Gastroesophageal sphincter (tissue), 4 donors: ENCODE measurements around the gene THSD4. TPM values are rescaled to one million over a fixed set of nuclear protein-coding genes. Genes with fewer than 3 reads are reported as not detected.

Source experiments
- ATAC-seq: fragments of 150-250 bp; one replicate; pipeline ENCODE4 v1.9.1; 2016; ENCODE audit warnings: mild to moderate bottlenecking, moderate library complexity
- H3K27ac ChIP-seq, 4 donors: fragments of 200-600 bp; sonication (generic) in 3 of 4; 1 replicate in 3 of 4; 2 replicates in 1 of 4; pipeline ENCODE4 v1.5.1; 2016 to 2019
- H3K27me3 ChIP-seq: fragments of 200-600 bp; sonication (generic); one replicate; pipeline ENCODE4 v1.5.1; 2019
- H3K36me3 ChIP-seq, 2 donors: fragments of 200-600 bp; sonication (generic); one replicate each; pipeline ENCODE4 v1.5.1; 2019; ENCODE audit warnings: control low read depth in 1 of 2
- H3K4me1 ChIP-seq, 3 donors: fragments of 200-600 bp; sonication (generic); 1 replicate in 2 of 3; 2 replicates in 1 of 3; pipeline ENCODE4 v1.5.1; 2016 to 2019; ENCODE audit warnings: control low read depth in 2 of 3
- H3K4me3 ChIP-seq, 2 donors: fragments of 200-600 bp; sonication (generic); one replicate each; pipeline ENCODE4 v1.5.1; 2019; ENCODE audit warnings: mild to moderate bottlenecking in 1 of 2, moderate library complexity in 1 of 2
- H3K9me3 ChIP-seq, 3 donors: fragments of 200-600 bp; sonication (generic); one replicate each; pipeline ENCODE4 v1.5.1; 2017 to 2019; ENCODE audit warnings: control low read depth in 2 of 3
- EP300 ChIP-seq: sonication (generic); formaldehyde crosslinking; IDR thresholded peaks from one replicate; pipeline ENCODE4 v1.6.1; 2017; ENCODE audit warnings: antibody characterized with exemption, mild to moderate bottlenecking
- POLR2A ChIP-seq, 2 donors: fragments of 450-650 bp; IDR thresholded peaks; one replicate each; pipeline ENCODE4 v1.6.1; 2017; ENCODE audit warnings: antibody characterized with exemption in 2 of 2, mild to moderate bottlenecking in 2 of 2, moderate library complexity in 1 of 2
- POLR2AphosphoS5 ChIP-seq: sonication (generic); formaldehyde crosslinking; IDR thresholded peaks from one replicate; pipeline ENCODE4 v1.6.1; 2017; ENCODE audit warnings: antibody characterized with exemption
- WGBS, 2 donors: methylation state at CpG; one replicate each; pipeline ENCODE4 v1.1.5; 2018; ENCODE audit warnings: low coverage in 1 of 2; 5-methylcytosine and 5-hydroxymethylcytosine counted together
- total RNA-seq, 4 donors: library from RNA; depleted of rRNA; stranded (reverse); fragments of >200 nt; gene quantifications; one replicate each; pipeline ENCODE4 v1.1.0, GENCODE V29; 2016
- TF ChIP-seq, protein P1 (sequence below), 4 experiments: fragments of 200-600 bp in 2 of 4; fragments of 450-650 bp in 2 of 4; sonication (generic) in 1 of 4; IDR thresholded peaks; one replicate each; pipeline ENCODE4 v1.5.1; 2017 to 2019; ENCODE audit warnings: antibody characterized with exemption in 4 of 4, mild to moderate bottlenecking in 2 of 4, moderate library complexity in 2 of 4

The THSD4 gene
- total RNA-seq, 4 donors from 2014 or later: 4.6 to 28.5 (median 17.6) TPM

DNA sequence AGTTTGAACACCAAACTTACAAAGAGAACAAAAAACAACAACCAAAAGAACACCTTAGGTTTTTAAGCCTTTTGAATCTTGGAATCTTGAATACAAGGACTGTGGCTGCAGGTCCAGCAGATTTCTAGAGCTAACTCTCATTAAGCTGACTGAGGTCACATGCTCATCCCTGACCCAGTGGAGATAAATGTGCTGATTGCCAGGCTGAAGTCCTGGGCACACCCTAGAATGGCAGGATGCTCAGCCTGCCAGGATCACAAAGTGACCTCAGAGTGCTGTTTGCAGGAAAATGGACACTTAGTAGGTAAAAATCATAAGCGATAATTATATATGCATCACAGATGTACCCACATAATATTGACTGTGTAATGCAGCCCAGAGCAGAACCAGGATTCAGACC, 449.7 kb downstream of the THSD4 start:
- Histone ChIP-seq H3K36me3 (no peaks in the 10 kb centered on the region), H3K4me3 (no peak overlapping the region), H3K27me3 (no peaks in the 10 kb centered on the region), H3K27ac (no peak overlapping the region), H3K4me1 (no peaks in the 10 kb centered on the region), H3K9me3 (no peaks in the 10 kb centered on the region)
- TF ChIP-seq, protein P1, sequence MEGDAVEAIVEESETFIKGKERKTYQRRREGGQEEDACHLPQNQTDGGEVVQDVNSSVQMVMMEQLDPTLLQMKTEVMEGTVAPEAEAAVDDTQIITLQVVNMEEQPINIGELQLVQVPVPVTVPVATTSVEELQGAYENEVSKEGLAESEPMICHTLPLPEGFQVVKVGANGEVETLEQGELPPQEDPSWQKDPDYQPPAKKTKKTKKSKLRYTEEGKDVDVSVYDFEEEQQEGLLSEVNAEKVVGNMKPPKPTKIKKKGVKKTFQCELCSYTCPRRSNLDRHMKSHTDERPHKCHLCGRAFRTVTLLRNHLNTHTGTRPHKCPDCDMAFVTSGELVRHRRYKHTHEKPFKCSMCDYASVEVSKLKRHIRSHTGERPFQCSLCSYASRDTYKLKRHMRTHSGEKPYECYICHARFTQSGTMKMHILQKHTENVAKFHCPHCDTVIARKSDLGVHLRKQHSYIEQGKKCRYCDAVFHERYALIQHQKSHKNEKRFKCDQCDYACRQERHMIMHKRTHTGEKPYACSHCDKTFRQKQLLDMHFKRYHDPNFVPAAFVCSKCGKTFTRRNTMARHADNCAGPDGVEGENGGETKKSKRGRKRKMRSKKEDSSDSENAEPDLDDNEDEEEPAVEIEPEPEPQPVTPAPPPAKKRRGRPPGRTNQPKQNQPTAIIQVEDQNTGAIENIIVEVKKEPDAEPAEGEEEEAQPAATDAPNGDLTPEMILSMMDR (IDR thresholded peaks at IDR 0.05): no peak
- TF ChIP-seq EP300 (no peak), POLR2A (IDR thresholded peaks at IDR 0.05) (no peak), POLR2AphosphoS5 (no peak)
- ATAC-seq: no peak
- WGBS, 2 donors: 100% methylated on average over 1 of the region's 1 CpG; no CpG with 5 or more reads in 1 of the 2 donors

DNA sequence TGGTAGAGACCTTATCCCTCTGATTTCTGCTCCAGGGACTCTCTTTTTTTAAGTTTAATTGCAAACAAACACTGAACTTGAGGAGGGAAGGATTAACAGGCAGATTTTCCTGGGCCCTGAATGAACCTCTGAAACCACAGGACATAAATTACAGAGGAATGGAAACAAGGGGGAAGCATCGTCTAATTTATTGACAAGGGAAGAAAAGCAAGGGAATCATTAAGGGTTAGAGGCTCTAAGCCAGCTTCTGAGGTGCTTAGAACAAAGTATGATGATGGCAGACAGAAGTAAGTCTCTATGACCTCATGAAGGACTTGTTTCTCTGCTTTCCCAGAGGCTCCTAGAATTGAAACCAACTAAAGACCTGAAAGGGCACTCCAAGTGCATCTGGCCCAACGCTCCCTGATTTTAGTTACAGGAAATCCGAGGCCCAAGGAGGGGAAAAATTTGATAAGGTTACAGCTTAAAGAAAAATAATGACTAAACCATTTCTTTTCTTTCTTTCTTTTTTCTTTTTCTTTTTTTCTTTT, 450.4 kb downstream of the THSD4 start:
- Histone ChIP-seq H3K4me1 (no peaks in the 10 kb centered on the region), H3K27me3 (no peaks in the 10 kb centered on the region), H3K36me3 (no peaks in the 10 kb centered on the region), H3K9me3 (no peaks in the 10 kb centered on the region), H3K27ac (no peak overlapping the region), H3K4me3 (no peak overlapping the region)
- WGBS, 2 donors: 49 to 97% methylated on average over 3 of the region's 3 CpGs
- ATAC-seq: no peak
- TF ChIP-seq, protein P1 (IDR thresholded peaks at IDR 0.05): no peak
- TF ChIP-seq EP300 (no peak), POLR2A (IDR thresholded peaks at IDR 0.05) (no peak), POLR2AphosphoS5 (no peak)

DNA sequence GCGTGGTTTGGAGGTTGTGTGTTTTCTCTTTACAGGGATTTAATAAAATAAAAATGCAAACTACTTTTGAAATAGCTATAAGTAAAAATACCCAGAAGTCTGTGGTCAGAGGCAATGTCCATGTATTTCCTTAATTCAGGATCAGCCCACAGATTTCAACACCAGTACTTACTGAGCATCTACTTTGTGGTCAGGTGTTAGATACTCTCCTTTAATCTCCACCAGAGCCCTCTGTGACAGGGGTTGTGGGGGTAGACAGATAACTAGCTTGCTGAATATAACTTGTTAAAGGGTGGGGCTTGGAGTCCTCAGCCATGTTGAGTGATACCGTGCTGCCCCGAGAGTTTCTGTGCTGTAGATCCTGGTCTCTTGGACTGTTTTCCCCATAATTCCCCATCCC, 451.0 kb downstream of the THSD4 start:
- Histone ChIP-seq H3K4me3 (no peak overlapping the region), H3K9me3 (no peaks in the 10 kb centered on the region), H3K36me3 (no peaks in the 10 kb centered on the region), H3K27ac (no peak overlapping the region), H3K4me1 (no peaks in the 10 kb centered on the region), H3K27me3 (no peaks in the 10 kb centered on the region)
- ATAC-seq: no peak
- WGBS, 2 donors: 80 to 100% methylated on average over 1 of the region's 3 CpGs
- TF ChIP-seq, protein P1 (IDR thresholded peaks at IDR 0.05): no peak
- no peak for TF ChIP-seq POLR2AphosphoS5
- TF ChIP-seq EP300: no peak
- no peak for TF ChIP-seq POLR2A (IDR thresholded peaks at IDR 0.05)

DNA sequence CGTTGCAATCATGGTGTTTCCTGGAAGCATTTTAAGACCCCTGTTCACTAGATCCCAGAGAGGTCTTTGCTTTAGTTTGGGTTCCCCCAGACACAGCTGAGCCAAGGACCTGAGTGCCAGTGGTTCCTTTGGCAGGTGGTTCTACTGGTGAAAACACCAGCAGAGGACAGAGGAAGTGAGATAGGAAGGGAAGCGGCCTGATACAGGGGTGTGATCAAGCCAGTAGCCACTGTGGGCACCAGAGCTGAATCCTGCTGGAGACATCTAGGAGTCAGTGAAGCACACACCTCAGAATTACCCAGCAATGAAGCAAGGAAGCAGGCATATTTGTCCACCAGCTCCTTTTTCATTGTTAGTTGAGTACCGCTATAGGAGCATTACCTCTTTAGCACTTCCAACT, 451.9 kb downstream of the THSD4 start:
- 0 to 56% methylated on average over 1 of the region's 3 CpGs for WGBS, 2 donors
- H3K4me3 ChIP-seq: no peak overlapping the region
- no peak for ATAC-seq
- H3K36me3 ChIP-seq: no peaks in the 10 kb centered on the region
- no peaks in the 10 kb centered on the region for H3K9me3 ChIP-seq
- peaks cover 0 to under 1% (median 0%) of the 10 kb centered on the region in 3 donors for H3K4me1 ChIP-seq
- H3K27ac ChIP-seq: no peak overlapping the region
- TF ChIP-seq POLR2AphosphoS5: no peak
- TF ChIP-seq POLR2A (IDR thresholded peaks at IDR 0.05): no peak
- no peak for TF ChIP-seq EP300
- TF ChIP-seq, protein P1 (IDR thresholded peaks at IDR 0.05): no peak
- no peaks in the 10 kb centered on the region for H3K27me3 ChIP-seq

DNA sequence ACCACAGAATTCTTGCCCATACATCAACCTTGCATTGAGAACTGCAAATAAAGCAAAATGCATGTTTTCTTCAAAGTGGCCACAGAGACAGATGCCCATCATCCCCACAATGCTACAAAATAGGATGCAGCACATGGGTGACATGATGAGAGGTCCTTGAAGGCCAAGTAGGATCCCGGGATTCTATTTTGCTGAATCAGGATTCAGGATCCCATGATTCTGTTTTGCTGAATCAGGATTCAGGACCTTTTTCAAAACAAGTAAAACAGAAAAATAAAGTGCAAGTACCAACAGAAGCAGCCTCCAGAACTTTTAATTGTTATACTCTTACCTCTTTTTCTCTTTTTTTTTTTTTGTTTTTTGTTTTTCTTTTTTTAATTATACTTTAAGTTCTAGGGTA, 453.0 kb downstream of the THSD4 start:
- H3K4me1 ChIP-seq: peaks cover 0 to 6% (median 0%) of the 10 kb centered on the region in 3 donors
- 75 to 100% methylated on average over 1 of the region's 1 CpG for WGBS, 2 donors
- no peak overlapping the region for H3K27ac ChIP-seq
- no peak for ATAC-seq
- H3K27me3 ChIP-seq: no peaks in the 10 kb centered on the region
- no peaks in the 10 kb centered on the region for H3K9me3 ChIP-seq
- no peak overlapping the region for H3K4me3 ChIP-seq
- no peaks in the 10 kb centered on the region for H3K36me3 ChIP-seq
- TF ChIP-seq EP300: no peak
